GM10248 (cell line): ENCODE results near the gene PROSER2.

ENCODE experiments used
- CTCF ChIA-PET: fragments of 300-600 bp; sonication (Branson Sonifier 250); formaldehyde crosslinking; extraction: SDS; loops from one replicate; lab custom pipeline; 2021; ENCODE audit warnings: antibody characterized with exemption; lab: Yijun Ruan, JAX
- POLR2A ChIA-PET: fragments of 350-650 bp; sonication (Branson Sonifier 250); formaldehyde crosslinking; extraction: SDS; loops from one replicate; lab custom pipeline; 2020; ENCODE audit warnings: antibody characterized with exemption; lab: Yijun Ruan, JAX
- DNase-seq: peaks from one replicate; pipeline ENCODE4 v3.0.0; 2012; ENCODE audit errors: extremely low spot score
- TF ChIP-seq, protein P1 (sequence below): IDR thresholded peaks from 2 replicates; pipeline ENCODE4 v1.5.1; 2012; ENCODE audit warnings: mild to moderate bottlenecking, low read depth; ENCODE audit errors: extremely low read depth, missing control alignments, control extremely low read depth

The PROSER2 gene

DNA sequence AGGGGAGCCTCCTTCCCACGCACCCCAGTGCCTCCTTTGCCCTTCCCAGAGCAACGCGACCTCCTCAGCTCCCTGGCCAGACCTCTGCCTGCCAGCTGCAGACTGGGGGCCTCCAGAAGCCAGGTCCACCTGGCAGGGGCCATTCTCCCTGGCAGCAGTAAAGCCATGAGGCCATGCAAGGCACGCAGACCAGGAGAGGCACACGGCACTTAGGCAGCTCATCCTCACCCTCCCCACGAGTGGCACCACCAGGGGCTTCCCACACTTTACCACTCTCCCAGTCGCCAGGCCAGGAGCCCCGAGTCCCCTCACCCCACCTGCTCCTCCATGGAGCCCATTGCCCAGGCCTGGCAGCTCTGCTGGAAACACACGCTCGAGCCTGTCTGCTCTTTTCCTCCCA, 85.4 kb downstream of the PROSER2 start:
- CTCF ChIA-PET: interaction anchor here (1.3 kb wide), 1 partner anchor 21 kb away, joined by 3 read pairs; no protein-coding TSS in a partner anchor
- TF ChIP-seq, protein P1, sequence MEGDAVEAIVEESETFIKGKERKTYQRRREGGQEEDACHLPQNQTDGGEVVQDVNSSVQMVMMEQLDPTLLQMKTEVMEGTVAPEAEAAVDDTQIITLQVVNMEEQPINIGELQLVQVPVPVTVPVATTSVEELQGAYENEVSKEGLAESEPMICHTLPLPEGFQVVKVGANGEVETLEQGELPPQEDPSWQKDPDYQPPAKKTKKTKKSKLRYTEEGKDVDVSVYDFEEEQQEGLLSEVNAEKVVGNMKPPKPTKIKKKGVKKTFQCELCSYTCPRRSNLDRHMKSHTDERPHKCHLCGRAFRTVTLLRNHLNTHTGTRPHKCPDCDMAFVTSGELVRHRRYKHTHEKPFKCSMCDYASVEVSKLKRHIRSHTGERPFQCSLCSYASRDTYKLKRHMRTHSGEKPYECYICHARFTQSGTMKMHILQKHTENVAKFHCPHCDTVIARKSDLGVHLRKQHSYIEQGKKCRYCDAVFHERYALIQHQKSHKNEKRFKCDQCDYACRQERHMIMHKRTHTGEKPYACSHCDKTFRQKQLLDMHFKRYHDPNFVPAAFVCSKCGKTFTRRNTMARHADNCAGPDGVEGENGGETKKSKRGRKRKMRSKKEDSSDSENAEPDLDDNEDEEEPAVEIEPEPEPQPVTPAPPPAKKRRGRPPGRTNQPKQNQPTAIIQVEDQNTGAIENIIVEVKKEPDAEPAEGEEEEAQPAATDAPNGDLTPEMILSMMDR: no peak
- POLR2A ChIA-PET: no interaction called here
- DNase-seq: no peak

DNA sequence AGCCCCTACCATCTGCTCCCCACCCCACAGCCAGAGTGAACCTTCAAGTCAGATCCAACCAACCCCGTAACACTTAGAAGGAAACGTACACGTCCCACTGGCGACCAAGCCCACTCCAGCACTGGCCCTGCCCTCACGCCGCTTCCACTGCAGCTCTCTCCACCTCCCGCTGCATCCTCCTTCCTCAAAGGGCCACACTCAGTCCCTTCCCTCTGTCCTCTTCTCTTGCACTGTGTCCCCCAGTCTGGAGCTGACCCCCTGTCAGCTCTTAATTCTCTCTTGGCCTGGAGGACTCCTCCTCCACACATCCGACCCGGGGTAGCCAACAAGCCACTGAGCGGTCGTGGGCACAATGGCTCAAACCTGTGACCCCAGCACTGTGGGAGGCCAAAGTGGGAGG, 85.8 kb downstream of the PROSER2 start:
- POLR2A ChIA-PET: no interaction called here
- TF ChIP-seq, protein P1: no peak
- CTCF ChIA-PET: interaction anchor here (1.3 kb wide), 1 partner anchor 21 kb away, joined by 3 read pairs; no protein-coding TSS in a partner anchor
- no peak for DNase-seq

DNA sequence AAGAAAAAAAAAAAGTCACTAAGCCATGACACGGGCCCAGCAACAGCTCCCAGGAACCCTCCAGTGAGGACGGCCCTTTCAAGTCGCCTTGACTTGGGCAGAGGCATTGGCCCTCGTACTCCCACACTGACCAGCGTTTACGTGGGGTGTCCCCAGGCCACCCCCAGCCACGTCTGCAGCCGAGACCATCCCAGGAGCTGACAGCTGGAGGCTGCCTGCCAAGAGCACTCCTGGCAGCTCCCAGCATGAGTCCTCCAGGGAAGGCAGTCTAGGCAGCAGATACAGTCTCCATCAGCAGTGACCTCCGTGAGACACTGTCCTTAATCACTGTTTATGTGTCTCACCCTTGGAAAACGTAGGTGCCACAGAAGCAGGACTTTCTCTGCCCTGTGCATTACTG, 86.5 kb downstream of the PROSER2 start:
- no peak for DNase-seq
- CTCF ChIA-PET: interaction anchor here (1.3 kb wide), 1 partner anchor 20 kb away, joined by 3 read pairs; no protein-coding TSS in a partner anchor
- POLR2A ChIA-PET: no interaction called here
- TF ChIP-seq, protein P1: no peak

DNA sequence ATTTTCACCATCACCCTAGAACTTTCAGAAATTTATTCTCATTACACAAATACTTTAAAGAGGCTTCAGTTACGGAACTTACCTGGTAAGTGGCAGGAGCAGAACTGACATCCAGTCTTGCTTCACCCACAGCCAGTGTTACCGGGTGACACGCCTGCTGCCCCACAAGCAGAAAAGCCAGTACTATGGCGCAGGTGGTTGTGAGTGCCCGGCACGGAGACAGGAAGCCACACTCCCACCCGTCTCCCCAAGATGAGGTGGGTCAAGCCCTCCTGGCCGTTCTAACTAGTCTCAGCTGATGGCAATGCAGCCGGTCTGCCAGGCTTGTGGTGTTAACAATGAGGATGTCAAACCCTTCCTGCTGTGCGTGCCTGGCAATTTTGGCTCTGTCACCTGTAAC, 86.9 kb downstream of the PROSER2 start:
- TF ChIP-seq, protein P1: no peak
- POLR2A ChIA-PET: no interaction called here
- DNase-seq: no peak
- CTCF ChIA-PET: no interaction called here

DNA sequence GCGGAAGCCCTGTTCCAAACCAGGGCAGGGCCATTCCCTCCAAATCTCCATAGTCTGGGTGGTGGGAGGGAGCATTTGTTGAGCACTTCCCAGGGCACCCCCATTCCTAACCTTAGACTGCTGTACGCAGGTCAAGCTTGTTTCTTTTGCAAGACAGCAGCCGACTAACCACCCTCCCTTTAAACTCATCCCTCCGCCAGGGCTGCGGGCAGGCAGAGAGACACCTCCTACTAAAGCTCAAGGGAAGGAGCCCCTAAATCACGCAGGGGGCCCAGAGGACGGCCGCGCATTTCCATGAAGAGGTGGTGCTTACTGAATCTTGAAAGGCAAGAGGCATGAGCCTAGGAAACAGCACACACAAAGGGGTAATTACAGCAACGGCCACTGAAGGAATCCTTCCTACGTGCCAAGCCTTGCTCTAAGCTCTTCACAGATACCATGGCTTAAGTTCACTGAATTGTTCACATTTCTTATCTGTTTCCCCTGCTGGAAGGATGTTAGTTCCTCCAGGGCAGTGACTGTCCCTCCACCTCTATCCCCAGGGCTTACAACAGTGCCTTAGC, 90.0 kb downstream of the PROSER2 start:
- CTCF ChIA-PET: interaction anchor here (1.2 to 2.2 kb wide), 4 partner anchors 27 to 156 kb away, joined by 3 to 5 read pairs (median 4); no protein-coding TSS in a partner anchor
- TF ChIP-seq, protein P1: no peak
- POLR2A ChIA-PET: no interaction called here
- no peak for DNase-seq

DNA sequence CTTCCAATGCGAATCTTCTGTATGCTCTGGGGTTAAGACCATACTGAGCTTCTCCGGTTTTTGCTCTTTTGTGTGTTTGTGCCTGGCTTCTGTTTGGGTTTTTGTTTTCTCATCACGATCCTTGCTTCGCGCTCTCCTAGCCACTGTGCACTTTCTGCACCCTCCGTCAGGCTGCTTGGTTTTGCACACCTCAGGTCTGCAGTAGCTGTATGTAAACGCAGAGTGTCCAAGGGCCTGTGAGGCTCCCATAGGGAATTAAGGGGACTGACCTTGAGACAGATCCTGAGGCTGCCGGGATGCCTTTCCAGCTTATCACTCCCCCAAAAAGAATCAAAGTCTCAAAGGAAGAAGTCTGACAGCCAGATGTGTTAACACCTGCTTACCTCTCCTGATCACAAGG, 95.2 kb downstream of the PROSER2 start:
- CTCF ChIA-PET: no interaction called here
- POLR2A ChIA-PET: no interaction called here

More for the DNA sequence above, 95.2 kb downstream of the PROSER2 start:
- TF ChIP-seq, protein P1: no peak
- DNase-seq: no peak
